ENCODE results near the gene LCOR. TPM values are rescaled to one million over a fixed set of nuclear protein-coding genes. Genes with fewer than 3 reads are reported as not detected.

The LCOR gene
- total RNA-seq, 1 experiment from 2014 or later = 23.9 TPM

GRCh38 chr10:96955794-96956193 is 123.7 kb downstream of the LCOR start:
- Mint-ChIP-seq H3K9me3 (no peaks in the 10 kb centered on the region), H3K36me3 (peaks cover 13% of the 10 kb centered on the region), H3K4me1 (no peaks in the 10 kb centered on the region), H3K4me3 (no peak overlapping the region), H3K27me3 (ENCODE audit: low read depth) (no peaks in the 10 kb centered on the region), H3K27ac (no peak overlapping the region)
- DNase-seq (ENCODE audit: low spot score) = no peak
- ChIA-PET POLR2A (no interaction called here), CTCF (no interaction called here)
- TF ChIP-seq RELA (CRISPR knock-in tag; IDR thresholded peaks at IDR 0.05; ENCODE audit: borderline replicate concordance) = no peak
- no peak for TF ChIP-seq USF2 (CRISPR knock-in tag; IDR thresholded peaks at IDR 0.05)
- TF ChIP-seq ZNF219 (CRISPR knock-in tag; IDR thresholded peaks at IDR 0.05; ENCODE audit: borderline replicate concordance) = no peak
- no peak for TF ChIP-seq TP53 (CRISPR knock-in tag; IDR thresholded peaks at IDR 0.05)
- TF ChIP-seq OVOL2 (CRISPR knock-in tag; IDR thresholded peaks at IDR 0.05; ENCODE audit: borderline replicate concordance) = no peak
- no peak for TF ChIP-seq ZNF263 (CRISPR knock-in tag; IDR thresholded peaks at IDR 0.05; ENCODE audit: low read depth)
- no peak for TF ChIP-seq NFYB (CRISPR knock-in tag; conservative IDR thresholded peaks at IDR 0.05; ENCODE audit: low read depth)
- TF ChIP-seq NFATC4 (CRISPR knock-in tag; IDR thresholded peaks at IDR 0.05) = no peak
- TF ChIP-seq ZNF121 (CRISPR knock-in tag; IDR thresholded peaks at IDR 0.05) = no peak
- no peak for TF ChIP-seq ZNF396 (CRISPR knock-in tag; IDR thresholded peaks at IDR 0.05; ENCODE audit: borderline replicate concordance)
- TF ChIP-seq FOXP4 (CRISPR knock-in tag; IDR thresholded peaks at IDR 0.05) = no peak
- TF ChIP-seq, protein P1, sequence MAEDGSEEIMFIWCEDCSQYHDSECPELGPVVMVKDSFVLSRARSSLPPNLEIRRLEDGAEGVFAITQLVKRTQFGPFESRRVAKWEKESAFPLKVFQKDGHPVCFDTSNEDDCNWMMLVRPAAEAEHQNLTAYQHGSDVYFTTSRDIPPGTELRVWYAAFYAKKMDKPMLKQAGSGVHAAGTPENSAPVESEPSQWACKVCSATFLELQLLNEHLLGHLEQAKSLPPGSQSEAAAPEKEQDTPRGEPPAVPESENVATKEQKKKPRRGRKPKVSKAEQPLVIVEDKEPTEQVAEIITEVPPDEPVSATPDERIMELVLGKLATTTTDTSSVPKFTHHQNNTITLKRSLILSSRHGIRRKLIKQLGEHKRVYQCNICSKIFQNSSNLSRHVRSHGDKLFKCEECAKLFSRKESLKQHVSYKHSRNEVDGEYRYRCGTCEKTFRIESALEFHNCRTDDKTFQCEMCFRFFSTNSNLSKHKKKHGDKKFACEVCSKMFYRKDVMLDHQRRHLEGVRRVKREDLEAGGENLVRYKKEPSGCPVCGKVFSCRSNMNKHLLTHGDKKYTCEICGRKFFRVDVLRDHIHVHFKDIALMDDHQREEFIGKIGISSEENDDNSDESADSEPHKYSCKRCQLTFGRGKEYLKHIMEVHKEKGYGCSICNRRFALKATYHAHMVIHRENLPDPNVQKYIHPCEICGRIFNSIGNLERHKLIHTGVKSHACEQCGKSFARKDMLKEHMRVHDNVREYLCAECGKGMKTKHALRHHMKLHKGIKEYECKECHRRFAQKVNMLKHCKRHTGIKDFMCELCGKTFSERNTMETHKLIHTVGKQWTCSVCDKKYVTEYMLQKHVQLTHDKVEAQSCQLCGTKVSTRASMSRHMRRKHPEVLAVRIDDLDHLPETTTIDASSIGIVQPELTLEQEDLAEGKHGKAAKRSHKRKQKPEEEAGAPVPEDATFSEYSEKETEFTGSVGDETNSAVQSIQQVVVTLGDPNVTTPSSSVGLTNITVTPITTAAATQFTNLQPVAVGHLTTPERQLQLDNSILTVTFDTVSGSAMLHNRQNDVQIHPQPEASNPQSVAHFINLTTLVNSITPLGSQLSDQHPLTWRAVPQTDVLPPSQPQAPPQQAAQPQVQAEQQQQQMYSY (CRISPR knock-in tag; IDR thresholded peaks at IDR 0.05) = no peak
- no peak for TF ChIP-seq E2F5 (CRISPR knock-in tag; IDR thresholded peaks at IDR 0.05)
- no peak for TF ChIP-seq NR1H2 (CRISPR knock-in tag; IDR thresholded peaks at IDR 0.05)
- no peak for ATAC-seq

DNA sequence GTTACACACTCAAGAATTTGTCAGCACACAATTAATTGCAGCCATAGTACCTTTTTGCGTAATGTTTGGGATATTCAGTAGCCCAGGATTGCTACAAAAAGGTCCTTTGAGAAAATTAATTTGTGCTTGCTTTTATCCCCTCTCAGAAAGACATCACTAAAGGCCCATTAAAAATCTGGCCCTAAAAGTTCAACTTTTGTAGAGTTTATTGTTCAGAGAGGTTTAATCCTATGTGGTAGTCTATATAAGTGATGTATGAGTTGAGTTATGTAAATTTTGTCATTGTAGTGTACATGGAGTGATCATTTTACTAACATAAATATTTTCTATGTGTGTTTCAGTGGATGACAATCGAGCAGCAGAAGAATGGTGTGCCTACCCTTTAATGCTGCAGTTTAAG is 126.0 kb downstream of the LCOR start:
- H3K27me3 Mint-ChIP-seq (ENCODE audit: low read depth) = no peaks in the 10 kb centered on the region
- TF ChIP-seq GRHL2 (CRISPR knock-in tag; IDR thresholded peaks at IDR 0.05; ENCODE audit: insufficient replicate concordance, severe bottlenecking) (no peak), AFF4 (CRISPR knock-in tag; IDR thresholded peaks at IDR 0.05; ENCODE audit: borderline replicate concordance) (no peak), ELF4 (CRISPR knock-in tag; IDR thresholded peaks at IDR 0.05; ENCODE audit: low read depth) (no peak), FOXK1 (CRISPR knock-in tag; IDR thresholded peaks at IDR 0.05) (no peak)
- ChIA-PET CTCF (interaction anchor here (1.2 kb wide), 1 partner anchor 9 kb away, joined by 3 read pairs; no protein-coding TSS in a partner anchor), POLR2A (no interaction called here)
- H3K4me3 Mint-ChIP-seq = no peak overlapping the region
- DNase-seq (ENCODE audit: low spot score) (no peak), ATAC-seq (no peak)
- H3K36me3 Mint-ChIP-seq = peaks cover 13% of the 10 kb centered on the region
- H3K9me3 Mint-ChIP-seq = no peaks in the 10 kb centered on the region
- H3K27ac Mint-ChIP-seq = no peak overlapping the region
- no peaks in the 10 kb centered on the region for H3K4me1 Mint-ChIP-seq
